Gastroesophageal sphincter (tissue), 3 donors: Measurements from ENCODE around the gene LRRC73.

Source experiments
- POLR2A ChIP-seq, 2 donors: fragments of 450-650 bp; IDR thresholded peaks; one replicate each; pipeline ENCODE4 v1.6.1; 2017; ENCODE audit warnings: antibody characterized with exemption in 2 of 2, mild to moderate bottlenecking in 2 of 2, moderate library complexity in 1 of 2
- POLR2AphosphoS5 ChIP-seq: sonication (generic); formaldehyde crosslinking; IDR thresholded peaks from one replicate; pipeline ENCODE4 v1.6.1; 2017; ENCODE audit warnings: antibody characterized with exemption
- TF ChIP-seq, protein P1 (sequence below), 4 experiments: fragments of 200-600 bp in 2 of 4; fragments of 450-650 bp in 2 of 4; sonication (generic) in 1 of 4; IDR thresholded peaks; one replicate each; pipeline ENCODE4 v1.5.1; 2017 to 2019; ENCODE audit warnings: antibody characterized with exemption in 4 of 4, mild to moderate bottlenecking in 2 of 4, moderate library complexity in 2 of 4

DNA sequence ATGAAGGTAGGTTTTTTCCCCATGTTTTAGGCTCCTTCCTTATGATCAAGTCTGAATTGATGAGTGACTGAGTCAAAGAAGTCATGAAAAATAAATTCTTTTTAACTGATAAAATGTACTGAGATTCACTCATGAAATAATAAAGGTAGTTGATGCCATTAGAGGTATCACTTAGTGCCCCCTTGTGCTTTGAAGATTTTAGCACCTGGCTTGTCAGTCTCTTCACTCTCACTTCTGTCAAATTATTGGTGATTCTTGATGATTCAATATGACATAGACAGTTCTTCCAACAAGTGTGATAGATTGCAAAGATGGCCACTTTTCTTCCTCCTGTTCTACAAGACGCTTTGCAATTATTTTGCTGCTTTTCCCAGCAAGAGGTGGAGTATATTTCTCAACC, 50.6 kb downstream of the LRRC73 start:
- TF ChIP-seq POLR2AphosphoS5: no peak
- no peak for TF ChIP-seq POLR2A (IDR thresholded peaks at IDR 0.05)
- TF ChIP-seq, protein P1, sequence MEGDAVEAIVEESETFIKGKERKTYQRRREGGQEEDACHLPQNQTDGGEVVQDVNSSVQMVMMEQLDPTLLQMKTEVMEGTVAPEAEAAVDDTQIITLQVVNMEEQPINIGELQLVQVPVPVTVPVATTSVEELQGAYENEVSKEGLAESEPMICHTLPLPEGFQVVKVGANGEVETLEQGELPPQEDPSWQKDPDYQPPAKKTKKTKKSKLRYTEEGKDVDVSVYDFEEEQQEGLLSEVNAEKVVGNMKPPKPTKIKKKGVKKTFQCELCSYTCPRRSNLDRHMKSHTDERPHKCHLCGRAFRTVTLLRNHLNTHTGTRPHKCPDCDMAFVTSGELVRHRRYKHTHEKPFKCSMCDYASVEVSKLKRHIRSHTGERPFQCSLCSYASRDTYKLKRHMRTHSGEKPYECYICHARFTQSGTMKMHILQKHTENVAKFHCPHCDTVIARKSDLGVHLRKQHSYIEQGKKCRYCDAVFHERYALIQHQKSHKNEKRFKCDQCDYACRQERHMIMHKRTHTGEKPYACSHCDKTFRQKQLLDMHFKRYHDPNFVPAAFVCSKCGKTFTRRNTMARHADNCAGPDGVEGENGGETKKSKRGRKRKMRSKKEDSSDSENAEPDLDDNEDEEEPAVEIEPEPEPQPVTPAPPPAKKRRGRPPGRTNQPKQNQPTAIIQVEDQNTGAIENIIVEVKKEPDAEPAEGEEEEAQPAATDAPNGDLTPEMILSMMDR (IDR thresholded peaks at IDR 0.05): no peak
